Ascending aorta (tissue), 2 donors: ENCODE results near the gene HYOU1. TPM values are rescaled to one million over a fixed set of nuclear protein-coding genes. Genes with fewer than 3 reads are reported as not detected.

ENCODE experiments used
- DNase-seq, 2 donors: peaks; one replicate each; pipeline ENCODE4 v3.0.0-alpha.2; 2019; ENCODE audit warnings: low spot score in 2 of 2
- H3K27ac ChIP-seq, 2 donors: fragments of 200-600 bp; sonication (generic); one replicate each; pipeline ENCODE4 v1.5.1; 2016 to 2017; ENCODE audit warnings: mild to moderate bottlenecking in 1 of 2
- H3K27me3 ChIP-seq: fragments of 200-600 bp; sonication (generic); one replicate; pipeline ENCODE4 v1.5.1; 2017
- H3K36me3 ChIP-seq, 2 donors: fragments of 200-600 bp; sonication (generic); one replicate each; pipeline ENCODE4 v1.5.1; 2016
- H3K4me1 ChIP-seq, 2 donors: fragments of 200-600 bp; sonication (generic); one replicate each; pipeline ENCODE4 v1.5.1; 2016 to 2017; ENCODE audit warnings: mild to moderate bottlenecking in 1 of 2
- H3K4me3 ChIP-seq, 2 donors: fragments of 200-600 bp; sonication (generic); one replicate each; pipeline ENCODE4 v1.5.1; 2016 to 2017; ENCODE audit warnings: mild to moderate bottlenecking in 1 of 2
- H3K9me3 ChIP-seq, 2 donors: fragments of 200-600 bp; sonication (generic); one replicate each; pipeline ENCODE4 v1.5.1; 2016
- CTCF ChIP-seq, 3 experiments: fragments of 200-600 bp in 2 of 3; fragments of 450-650 bp in 1 of 3; sonication (generic) in 2 of 3; IDR thresholded peaks; one replicate each; pipeline ENCODE4 v1.5.1; 2016 to 2019; ENCODE audit warnings: antibody characterized with exemption in 3 of 3, mild to moderate bottlenecking in 1 of 3, moderate library complexity in 1 of 3
- intact Hi-C: fragments of 100-400 bp; cut with DNase I; formaldehyde crosslinking; loops from one replicate; pipeline ENCODE4 v1.15.1; 2023
- total RNA-seq: library from RNA; depleted of rRNA; stranded (reverse); fragments of >200 nt; gene quantifications from one replicate; pipeline ENCODE4 v1.1.0, GENCODE V29; 2016

HYOU1 gene
- total RNA-seq, 1 donor from 2014 or later = 98.4 TPM

DNA sequence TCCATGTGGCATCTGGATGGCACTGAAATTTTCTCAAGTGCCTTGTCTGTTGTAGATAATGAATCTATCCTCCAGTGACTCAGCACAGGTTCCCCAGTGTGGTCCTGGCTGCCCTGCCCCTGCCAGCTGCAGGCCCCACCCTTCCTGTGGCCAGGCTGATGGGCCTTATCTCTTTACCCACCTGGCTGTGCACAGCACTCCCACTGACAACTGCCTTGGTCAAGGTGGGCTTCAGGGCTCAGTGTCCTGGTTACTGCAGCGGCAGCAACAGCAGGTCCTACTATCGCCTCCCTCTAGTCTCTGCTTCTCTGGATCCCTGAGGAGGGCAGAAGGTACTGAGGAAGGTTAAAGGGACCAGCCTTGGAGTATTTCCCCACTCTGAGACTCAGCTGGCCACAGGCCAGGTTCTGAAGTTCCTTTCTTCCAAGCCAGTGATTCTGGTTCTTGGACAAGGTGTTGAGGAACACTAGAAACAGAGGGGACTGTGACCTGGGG is 30.8 kb upstream of the HYOU1 start:
- Histone ChIP-seq H3K9me3 (no peaks in the 10 kb centered on the region), H3K4me3 (no peak overlapping the region), H3K4me1 (peaks cover 8 to 19% of the 10 kb centered on the region in 2 donors), H3K27ac (no peak overlapping the region), H3K27me3 (no peaks in the 10 kb centered on the region), H3K36me3 (no peaks in the 10 kb centered on the region)
- TF ChIP-seq CTCF (IDR thresholded peaks at IDR 0.05) = no peak
- DNase-seq = no peak
- intact Hi-C loops = loop anchor here (10.0 kb wide), 1 partner anchor 513 kb away; the partner anchor contains the start of gene ARCN1

DNA sequence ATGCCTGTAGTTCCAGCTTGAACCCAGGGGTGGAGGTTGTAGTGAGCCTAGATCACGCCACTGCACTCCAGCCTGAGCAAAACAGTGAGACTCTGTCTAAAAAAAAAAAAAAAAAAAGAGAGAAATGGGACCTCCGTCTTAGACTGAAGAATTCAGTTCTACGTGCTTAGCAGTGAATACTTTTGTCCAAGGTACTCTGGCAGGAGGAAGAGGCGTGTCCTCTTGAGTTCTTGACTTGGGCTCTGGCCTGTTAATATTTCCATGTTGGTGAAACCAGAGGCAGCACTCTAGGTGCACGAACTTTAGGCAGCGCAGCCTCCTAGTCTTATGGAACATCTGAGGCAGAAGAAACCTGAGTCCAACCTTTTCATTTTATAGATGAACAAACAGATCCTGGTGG is 30.1 kb upstream of the HYOU1 start:
- intact Hi-C loops = loop anchor here (10.0 kb wide), 1 partner anchor 512 kb away; the partner anchor contains the start of gene ARCN1
- no peak overlapping the region for H3K27ac ChIP-seq
- no peak overlapping the region for H3K4me3 ChIP-seq
- peaks cover 0 to 6% of the 10 kb centered on the region in 2 donors for H3K36me3 ChIP-seq
- no peak for TF ChIP-seq CTCF (IDR thresholded peaks at IDR 0.05)
- DNase-seq = no peak
- no peaks in the 10 kb centered on the region for H3K27me3 ChIP-seq
- peaks cover 3 to 13% of the 10 kb centered on the region in 2 donors for H3K4me1 ChIP-seq
- no peaks in the 10 kb centered on the region for H3K9me3 ChIP-seq

DNA sequence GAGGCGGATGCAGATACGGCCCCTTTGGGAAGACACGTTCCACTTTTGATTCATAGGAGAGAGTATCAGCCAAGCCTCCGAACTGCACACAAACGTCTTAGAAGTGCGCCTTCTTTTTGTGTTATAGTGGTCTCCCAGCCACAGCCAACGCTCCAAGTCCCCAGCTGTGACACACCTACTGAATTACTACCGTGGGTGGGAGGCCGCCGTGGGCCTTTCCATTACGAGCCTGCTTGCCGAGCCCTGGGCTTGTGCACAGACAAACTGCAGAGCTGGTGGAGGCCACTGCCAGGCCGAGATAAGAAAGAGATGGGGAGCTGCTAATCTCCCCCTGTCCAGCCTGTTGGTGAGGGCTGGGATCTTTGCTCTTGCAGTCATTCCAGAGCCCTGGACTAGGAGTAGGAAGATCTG is 28.4 kb upstream of the HYOU1 start:
- intact Hi-C loops = loop anchor here (1.0 to 10.0 kb wide), 4 partner anchors 17 to 511 kb away; partner anchors contain the start of genes ARCN1, HINFP and HYOU1
- H3K27me3 ChIP-seq = no peaks in the 10 kb centered on the region
- no peaks in the 10 kb centered on the region for H3K9me3 ChIP-seq
- peaks cover 11 to 22% of the 10 kb centered on the region in 2 donors for H3K36me3 ChIP-seq
- peak overlapping the region; percentile 77 to 92 for H3K4me3 ChIP-seq
- TF ChIP-seq CTCF (IDR thresholded peaks at IDR 0.05) = no peak
- no peak for DNase-seq
- H3K27ac ChIP-seq = peak overlapping the region; percentile 85 to 90
- peaks cover 3 to 11% of the 10 kb centered on the region in 2 donors for H3K4me1 ChIP-seq

DNA sequence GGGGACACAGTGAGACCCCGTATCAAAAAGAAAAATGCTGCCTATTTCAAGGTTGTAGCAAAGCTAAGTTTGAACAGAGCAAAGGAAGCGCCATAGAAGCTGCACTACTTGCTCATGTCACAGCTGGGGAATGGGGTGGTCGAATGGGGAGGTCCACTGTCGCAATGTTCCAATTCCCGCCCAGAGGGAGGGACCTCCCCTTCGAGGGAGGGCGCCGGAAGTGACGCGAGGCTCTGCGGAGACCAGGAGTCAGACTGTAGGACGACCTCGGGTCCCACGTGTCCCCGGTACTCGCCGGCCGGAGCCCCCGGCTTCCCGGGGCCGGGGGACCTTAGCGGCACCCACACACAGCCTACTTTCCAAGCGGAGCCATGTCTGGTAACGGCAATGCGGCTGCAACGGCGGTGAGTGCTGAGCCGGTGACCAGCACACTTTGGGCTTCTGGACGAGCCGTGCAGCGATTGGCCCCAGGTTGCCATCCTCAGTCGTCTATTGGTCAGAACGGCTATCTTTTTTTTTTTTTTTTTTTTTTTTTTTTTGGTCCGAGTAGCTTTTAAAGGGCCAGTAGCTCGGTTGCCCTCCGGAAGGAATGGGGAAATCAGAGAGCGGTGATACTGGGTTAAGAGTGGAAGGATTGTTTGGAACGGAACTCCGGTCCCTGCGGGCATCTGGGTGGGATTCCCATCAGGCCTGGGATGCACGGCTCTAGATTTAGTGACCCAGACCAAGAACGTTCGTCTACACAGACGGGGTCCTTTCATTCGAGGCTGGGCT is 27.8 kb upstream of the HYOU1 start, which contains the start of gene HMBS:
Gene HMBS (plus strand): TSS at position 219 of the 774 bp plus-strand sequence. CDS start 153 bp downstream, at position 372.
- H3K36me3 ChIP-seq = peaks cover 17 to 28% of the 10 kb centered on the region in 2 donors
- intact Hi-C loops = loop anchor here (1.0 to 10.0 kb wide), 6 partner anchors 10 to 510 kb away; partner anchors contain the start of genes ARCN1, HINFP, HYOU1 and VPS11
- peak; percentile 80 to 98 for DNase-seq
- no peaks in the 10 kb centered on the region for H3K27me3 ChIP-seq
- peak within 1 kb of the TSS; percentile 85 to 90 for H3K27ac ChIP-seq
- H3K9me3 ChIP-seq = no peaks in the 10 kb centered on the region
- H3K4me1 ChIP-seq = peaks cover 3 to 11% of the 10 kb centered on the region in 2 donors
- TF ChIP-seq CTCF (IDR thresholded peaks at IDR 0.05) = no peak
- H3K4me3 ChIP-seq = peak within 1 kb of the TSS; percentile 77 to 92

- DNase-seq = no peak
- intact Hi-C loops = loop anchor here (10.0 kb wide), 1 partner anchor 507 kb away; the partner anchor contains the start of gene ARCN1
- no peak for TF ChIP-seq CTCF (IDR thresholded peaks at IDR 0.05)
These were observed 24.8 kb upstream of the HYOU1 start for GRCh38 chr11:119081682-119082260.

More at GRCh38 chr11:119081682-119082260, 24.8 kb upstream of the HYOU1 start:
- H3K27ac ChIP-seq = no peak overlapping the region
- H3K9me3 ChIP-seq = no peaks in the 10 kb centered on the region
- H3K27me3 ChIP-seq = no peaks in the 10 kb centered on the region
- peaks cover 3 to 11% of the 10 kb centered on the region in 2 donors for H3K4me1 ChIP-seq
- H3K4me3 ChIP-seq = no peak overlapping the region
- H3K36me3 ChIP-seq = peaks cover 47 to 59% of the 10 kb centered on the region in 2 donors
